ENCODE measurements around the gene TMA7. TPM values are rescaled to one million over a fixed set of nuclear protein-coding genes. Genes with fewer than 3 reads are reported as not detected.

TMA7 gene
- total RNA-seq, 2 donors from 2014 or later: 290 to 326 TPM

- 96 to 97% methylated on average over 8 to 11 of the region's 11 CpGs for WGBS, 2 experiments (ENCODE audit: insufficient coverage in 1 of 2, insufficient read length in 1 of 2)
- H3K27ac Mint-ChIP-seq: no peak overlapping the region
- no peaks in the 10 kb centered on the region for H3K4me1 ChIP-seq (ENCODE audit: control insufficient read depth, insufficient read depth, low read length)
These were observed 28.3 kb upstream of the TMA7 start for GRCh38 chr3:48411606-48412374.

GRCh38 chr3:48412375-48413001 is 27.6 kb upstream of the TMA7 start:
- H3K27ac ChIP-seq (ENCODE audit: low read depth, low read length): no peak overlapping the region
- H3K27me3 Mint-ChIP-seq (ENCODE audit: insufficient read depth): no peaks in the 10 kb centered on the region
- no peaks in the 10 kb centered on the region for H3K9me3 ChIP-seq (ENCODE audit: control insufficient read depth, low read length)
- H3K27me3 ChIP-seq (ENCODE audit: control insufficient read depth, insufficient read depth, low read length, poor library complexity, severe bottlenecking): no peaks in the 10 kb centered on the region
- no peak overlapping the region for H3K4me3 ChIP-seq (ENCODE audit: low read length)
- H3K36me3 Mint-ChIP-seq (ENCODE audit: low read depth): peaks cover 81% of the 10 kb centered on the region
- no peak overlapping the region for H3K27ac Mint-ChIP-seq
- H3K36me3 ChIP-seq (ENCODE audit: control insufficient read depth, insufficient read depth, low read length): peaks cover 81% of the 10 kb centered on the region
- H3K9ac ChIP-seq (ENCODE audit: extremely low read depth, low read length, poor library complexity, severe bottlenecking): no peak overlapping the region
- H3K4me1 ChIP-seq (ENCODE audit: control insufficient read depth, insufficient read depth, low read length): no peaks in the 10 kb centered on the region
- no peak for TF ChIP-seq CTCF (conservative IDR thresholded peaks at IDR 0.05)
- DNase-seq: no peak
- H3K4me1 Mint-ChIP-seq: no peaks in the 10 kb centered on the region
- H3K4me3 Mint-ChIP-seq: no peak overlapping the region
- no peaks in the 10 kb centered on the region for H3K9me3 Mint-ChIP-seq
- WGBS, 2 experiments (ENCODE audit: insufficient coverage in 1 of 2, insufficient read length in 1 of 2): 93 to 97% methylated on average over 16 to 19 of the region's 19 CpGs

More at GRCh38 chr3:48411606-48412374, 28.3 kb upstream of the TMA7 start:
- peak; percentile 34 for DNase-seq
- Mint-ChIP-seq H3K36me3 (ENCODE audit: low read depth) (peaks cover 83% of the 10 kb centered on the region), H3K4me1 (no peaks in the 10 kb centered on the region), H3K9me3 (no peaks in the 10 kb centered on the region), H3K27me3 (ENCODE audit: insufficient read depth) (no peaks in the 10 kb centered on the region), H3K4me3 (no peak overlapping the region)
- TF ChIP-seq CTCF (conservative IDR thresholded peaks at IDR 0.05): no peak
- Histone ChIP-seq H3K27me3 (ENCODE audit: control insufficient read depth, insufficient read depth, low read length, poor library complexity, severe bottlenecking) (no peaks in the 10 kb centered on the region), H3K9me3 (ENCODE audit: control insufficient read depth, low read length) (no peaks in the 10 kb centered on the region), H3K27ac (ENCODE audit: low read depth, low read length) (no peak overlapping the region), H3K4me3 (ENCODE audit: low read length) (no peak overlapping the region), H3K9ac (ENCODE audit: extremely low read depth, low read length, poor library complexity, severe bottlenecking) (no peak overlapping the region), H3K36me3 (ENCODE audit: control insufficient read depth, insufficient read depth, low read length) (peaks cover 84% of the 10 kb centered on the region)

DNA sequence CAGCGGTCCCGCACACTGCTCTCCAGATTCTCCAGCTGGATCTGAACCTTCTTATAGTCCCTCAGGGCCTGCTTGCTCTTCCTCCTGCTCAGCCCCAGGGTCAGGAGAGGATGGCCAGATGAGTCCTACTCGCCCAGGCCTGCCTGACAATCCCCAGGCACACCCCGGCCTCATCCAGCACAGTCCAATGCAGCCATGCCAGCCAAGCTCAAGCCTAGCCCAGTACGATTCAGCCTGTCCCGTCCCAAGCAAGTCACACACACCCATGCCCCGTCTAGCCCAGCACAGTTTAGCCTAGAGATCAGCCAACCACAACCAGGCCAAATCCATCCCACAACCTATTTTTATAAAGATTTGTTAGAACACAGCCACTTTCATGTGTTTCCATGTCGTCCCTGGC is 27.0 kb upstream of the TMA7 start:
- Histone ChIP-seq H3K27me3 (ENCODE audit: control insufficient read depth, insufficient read depth, low read length, poor library complexity, severe bottlenecking) (no peaks in the 10 kb centered on the region), H3K27ac (ENCODE audit: low read depth, low read length) (no peak overlapping the region), H3K4me3 (ENCODE audit: low read length) (no peak overlapping the region), H3K4me1 (ENCODE audit: control insufficient read depth, insufficient read depth, low read length) (no peaks in the 10 kb centered on the region), H3K9ac (ENCODE audit: extremely low read depth, low read length, poor library complexity, severe bottlenecking) (no peak overlapping the region), H3K36me3 (ENCODE audit: control insufficient read depth, insufficient read depth, low read length) (peaks cover 77% of the 10 kb centered on the region), H3K9me3 (ENCODE audit: control insufficient read depth, low read length) (no peaks in the 10 kb centered on the region)
- no peak for DNase-seq
- H3K9me3 Mint-ChIP-seq: no peaks in the 10 kb centered on the region
- H3K27me3 Mint-ChIP-seq (ENCODE audit: insufficient read depth): no peaks in the 10 kb centered on the region
- 94 to 98% methylated on average over 6 to 8 of the region's 8 CpGs for WGBS, 2 experiments (ENCODE audit: insufficient coverage in 1 of 2, insufficient read length in 1 of 2)
- no peaks in the 10 kb centered on the region for H3K4me1 Mint-ChIP-seq
- no peak overlapping the region for H3K27ac Mint-ChIP-seq
- TF ChIP-seq CTCF (conservative IDR thresholded peaks at IDR 0.05): no peak
- peaks cover 75% of the 10 kb centered on the region for H3K36me3 Mint-ChIP-seq (ENCODE audit: low read depth)
- no peak overlapping the region for H3K4me3 Mint-ChIP-seq

Measured in endodermal cell (in vitro differentiated cells).